NCI-H82 treated with DMSO at 0.1 percent for 48 hours (cell line): ENCODE results near the gene BHLHA9.
"Not testable (repeated sequence)": the region's sequence is repeated elsewhere in the genome, so short reads cannot be mapped to it uniquely, and the experiment has no call there.

Experiments
- DNase-seq: peaks from one replicate; lab custom pipeline; 2025; ENCODE audit not compliant: unreplicated experiment; lab: John Stamatoyannopoulos, UW

The BHLHA9 gene

GRCh38 chr17:1299552-1300370, 29.5 kb downstream of the BHLHA9 start:
- DNase-seq, result no peak

GRCh38 chr17:1300371-1300905, 30.2 kb downstream of the BHLHA9 start:
- no peak for DNase-seq

DNA sequence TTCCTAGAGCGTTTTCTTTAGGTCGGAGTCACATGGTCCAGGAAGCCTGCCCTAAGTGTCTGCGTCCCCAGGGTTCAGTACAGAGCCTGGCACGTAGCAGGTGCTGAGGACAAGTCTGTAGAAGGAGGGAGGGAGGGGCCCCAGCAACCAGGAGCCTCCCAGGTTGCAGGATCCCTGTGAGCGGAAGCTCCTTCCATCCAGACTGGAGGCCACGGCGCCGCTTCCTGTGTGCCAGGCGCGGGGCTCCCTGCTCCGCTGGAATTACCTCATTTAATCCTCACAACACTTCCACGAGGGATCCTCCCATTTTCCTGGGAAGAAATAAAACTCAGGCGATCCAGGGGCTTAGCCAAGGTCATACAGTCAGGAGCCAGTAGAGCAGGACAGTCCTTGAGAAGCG, 31.3 kb downstream of the BHLHA9 start:
- no peak for DNase-seq

GRCh38 chr17:1302761-1303160, 32.5 kb downstream of the BHLHA9 start:
- DNase-seq, result no peak

GRCh38 chr17:1304522-1304921, 34.3 kb downstream of the BHLHA9 start:
- no peak for DNase-seq

DNA sequence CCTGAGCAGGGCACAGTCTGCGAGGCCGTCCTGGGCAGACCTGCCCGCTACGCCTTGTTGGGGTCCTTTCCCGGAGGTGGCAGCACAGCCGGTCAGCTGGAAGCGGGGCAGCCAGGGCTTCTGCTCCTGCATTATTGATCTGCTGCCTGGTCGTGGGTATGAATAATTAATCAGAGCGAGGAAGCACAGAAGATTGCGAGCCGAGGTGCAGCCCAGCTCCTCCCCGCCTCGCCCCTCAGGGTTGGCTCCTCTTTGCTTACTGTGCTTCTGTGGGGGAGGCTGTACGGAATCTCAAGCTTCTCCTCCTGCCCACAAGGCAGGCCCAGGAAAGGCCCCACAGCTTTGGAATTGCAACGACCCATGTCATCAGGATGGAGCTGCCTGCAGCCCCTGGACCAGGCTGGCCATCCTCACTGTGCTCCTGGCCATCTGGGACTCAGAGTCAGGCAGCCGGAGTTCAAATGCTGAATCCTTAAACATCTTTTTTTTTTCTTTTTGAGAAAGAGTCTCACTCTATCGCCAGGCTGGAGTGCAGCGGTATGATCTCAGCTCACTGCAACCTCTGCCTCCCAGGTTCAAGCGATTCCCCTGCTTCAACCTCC, 34.8 kb downstream of the BHLHA9 start:
- DNase-seq, result no peak

DNA sequence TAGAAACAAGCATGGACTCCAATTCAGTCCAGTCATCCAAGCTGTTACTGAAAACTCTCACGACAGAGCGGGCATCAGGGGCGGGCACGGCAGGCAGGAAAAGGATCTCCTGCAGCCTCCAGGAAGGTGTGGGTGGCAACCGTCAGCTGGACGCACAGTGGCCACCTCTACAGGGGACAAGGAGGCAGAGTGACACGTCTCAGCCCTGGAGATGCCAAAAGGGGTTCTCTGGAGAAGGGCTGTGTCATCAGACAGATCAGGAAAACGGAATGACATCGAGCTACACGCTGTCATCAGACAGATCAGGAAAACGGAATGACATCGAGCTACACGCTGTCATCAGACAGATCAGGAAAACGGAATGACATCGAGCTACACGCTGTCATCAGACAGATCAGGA, 37.6 kb downstream of the BHLHA9 start:
- not testable (repeated sequence) for DNase-seq

GRCh38 chr17:1312261-1312870, 42.1 kb downstream of the BHLHA9 start:
- DNase-seq, result no peak

DNA sequence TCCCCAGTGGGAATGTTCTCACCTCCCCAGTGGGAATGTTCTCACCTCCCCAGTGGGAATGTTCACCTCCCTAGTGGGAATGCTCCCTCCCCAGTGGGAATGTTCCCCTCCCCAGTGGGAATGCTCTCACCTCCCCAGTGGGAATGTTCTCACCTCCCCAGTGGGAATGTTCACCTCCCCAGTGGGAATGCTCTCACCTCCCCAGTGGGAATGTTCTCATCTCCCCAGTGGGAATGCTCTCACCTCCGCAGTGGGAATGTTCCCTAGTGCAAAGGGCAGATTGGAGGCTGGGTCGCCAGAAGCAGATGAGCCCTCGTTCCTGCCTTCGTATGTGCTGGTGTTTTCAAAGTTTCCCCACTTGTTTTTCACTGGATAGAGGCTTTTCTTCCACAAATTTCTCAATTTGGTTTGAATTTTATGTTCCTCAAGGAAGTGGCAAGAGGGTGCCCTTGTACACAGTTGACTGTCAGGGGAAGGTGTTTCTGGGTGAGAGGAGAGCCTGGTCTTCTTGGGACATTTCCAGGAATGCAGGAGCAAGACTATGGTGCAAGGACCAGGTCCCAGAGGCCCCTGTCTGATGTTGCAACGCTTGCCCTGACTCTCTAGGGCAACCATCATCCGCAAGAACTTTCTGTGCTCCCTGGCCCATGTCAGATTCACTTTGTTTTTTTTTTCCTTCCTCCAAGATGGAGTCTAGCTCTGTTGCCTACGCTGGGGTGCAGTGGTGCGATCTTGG, 43.2 kb downstream of the BHLHA9 start:
- DNase-seq, result no peak

DNA sequence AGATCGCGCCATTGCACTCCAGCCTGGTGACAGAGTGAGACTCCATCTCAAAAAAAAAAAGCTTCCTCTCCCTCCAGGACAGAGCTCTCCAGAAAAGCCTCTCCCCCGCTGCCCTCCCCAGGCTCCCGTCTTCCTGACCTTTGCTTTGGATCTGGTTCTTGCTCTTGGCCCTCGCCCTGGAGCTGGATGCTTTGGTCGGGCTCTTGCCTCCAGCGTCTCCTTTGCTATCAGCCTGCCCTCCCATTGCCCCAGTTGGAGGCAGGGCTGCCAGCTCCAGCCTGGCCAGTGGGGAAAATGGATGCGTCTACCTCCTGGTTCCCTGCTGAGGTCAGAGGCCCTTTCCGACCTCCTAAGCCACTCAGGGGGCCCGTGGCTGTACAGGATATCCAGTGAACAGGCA, 45.2 kb downstream of the BHLHA9 start:
- DNase-seq, result no peak

GRCh38 chr17:1315891-1316403, 45.7 kb downstream of the BHLHA9 start:
- no peak for DNase-seq
